ENCODE results near the gene RO60. TPM values are rescaled to one million over a fixed set of nuclear protein-coding genes. Genes with fewer than 3 reads are reported as not detected.

RO60 gene
- total and polyA plus RNA-seq, 2 of the 13 experiments (the other 11 are each of a cell fraction or from before 2014, with no cell fraction given) = 20.3 to 53.7 TPM

GRCh38 chr1:193104907-193105820 lies 45.8 kb downstream of the RO60 start, which contains the start of gene GLRX2 (continued):
- peak; percentile 68 for TF ChIP-seq HDAC1 (CRISPR knock-in tag; IDR thresholded peaks at IDR 0.05)
- no peak for TF ChIP-seq ATRX (CRISPR knock-in tag; IDR thresholded peaks at IDR 0.05; ENCODE audit: borderline replicate concordance)
- TF ChIP-seq AFF4 (CRISPR knock-in tag; IDR thresholded peaks at IDR 0.05) = 0 out of 2 replicates have a peak, but pooled peaks have one; percentile 52
- TF ChIP-seq KLF11 (CRISPR knock-in tag; IDR thresholded peaks at IDR 0.05) = 0 out of 2 replicates have a peak, but pooled peaks have one; percentile 2
- TF ChIP-seq ISX (CRISPR knock-in tag; conservative IDR thresholded peaks at IDR 0.05) = no peak
- TF ChIP-seq NFE2L2 (IDR thresholded peaks at IDR 0.05; ENCODE audit: low read length) = no peak
- TF ChIP-seq ZNF382 (CRISPR knock-in tag; IDR thresholded peaks at IDR 0.05; ENCODE audit: borderline replicate concordance) = no peak
- TF ChIP-seq ZNF800 (CRISPR knock-in tag; IDR thresholded peaks at IDR 0.05) = peak; percentile 67
- TF ChIP-seq ZNF12 (CRISPR knock-in tag; IDR thresholded peaks at IDR 0.05) = no peak
- no peak for TF ChIP-seq ONECUT2 (CRISPR knock-in tag; IDR thresholded peaks at IDR 0.05)
- TF ChIP-seq ZFP36 (IDR thresholded peaks at IDR 0.05; ENCODE audit: borderline replicate concordance, low read depth, low read length, partially characterized antibody) = no peak
- TF ChIP-seq SKI (IDR thresholded peaks at IDR 0.05; ENCODE audit: partially characterized antibody) = no peak
- TF ChIP-seq NFE2 (CRISPR knock-in tag; IDR thresholded peaks at IDR 0.05) = no peak
- no peak; the same call in 1 of the 2 replicates for TF ChIP-seq REL (CRISPR knock-in tag; conservative IDR thresholded peaks at IDR 0.05)
- peak; percentile 83 for TF ChIP-seq FOSL2 (CRISPR knock-in tag; IDR thresholded peaks at IDR 0.05)
- TF ChIP-seq ZNF530 (CRISPR knock-in tag; IDR thresholded peaks at IDR 0.05; ENCODE audit: low read depth) = no peak
- TF ChIP-seq GLMP (CRISPR knock-in tag; IDR thresholded peaks at IDR 0.05; ENCODE audit: borderline replicate concordance) = no peak
- TF ChIP-seq MBNL3 (CRISPR knock-in tag; conservative IDR thresholded peaks at IDR 0.05) = no peak
- no peak for TF ChIP-seq PRDM4 (CRISPR knock-in tag; IDR thresholded peaks at IDR 0.05; ENCODE audit: borderline replicate concordance)
- peak; percentile 33; the same call in 1 of the 2 replicates for TF ChIP-seq NR2C2 (CRISPR knock-in tag; IDR thresholded peaks at IDR 0.05; ENCODE audit: borderline replicate concordance)

Data from HepG2 (cell line).